Medulla oblongata (tissue), 1 donor: ENCODE results near the gene TMEM167A.

Experiments
- DNase-seq: peaks from one replicate; pipeline ENCODE4 v3.0.0-alpha.2; 2015; ENCODE audit errors: extremely low spot score

TMEM167A gene

GRCh38 chr5:83035373-83036100 lies 41.7 kb downstream of the TMEM167A start:
- DNase-seq: peak; percentile 98

GRCh38 chr5:83034528-83035207 lies 42.5 kb downstream of the TMEM167A start:
- peak; percentile 14 for DNase-seq

- no peak for DNase-seq
Measured at GRCh38 chr5:83034036-83034435, 43.2 kb downstream of the TMEM167A start.

GRCh38 chr5:83031381-83031780 lies 45.8 kb downstream of the TMEM167A start:
- DNase-seq: no peak

GRCh38 chr5:83029912-83030311 lies 47.3 kb downstream of the TMEM167A start:
- DNase-seq: no peak

GRCh38 chr5:83026930-83027687 lies 50.1 kb downstream of the TMEM167A start:
- peak; percentile 27 for DNase-seq

- DNase-seq: no peak
Measured at GRCh38 chr5:83026516-83026915, 50.7 kb downstream of the TMEM167A start.

GRCh38 chr5:83025690-83026478 lies 51.3 kb downstream of the TMEM167A start:
- DNase-seq: no peak

GRCh38 chr5:83022334-83022733 lies 54.9 kb downstream of the TMEM167A start:
- DNase-seq: no peak

- DNase-seq: no peak
Measured at GRCh38 chr5:83015676-83016075, 61.5 kb downstream of the TMEM167A start.

- DNase-seq: peak; percentile 24
Measured at GRCh38 chr5:83011985-83012384, 65.2 kb downstream of the TMEM167A start.

GRCh38 chr5:83009408-83009807 lies 67.8 kb downstream of the TMEM167A start:
- no peak for DNase-seq

GRCh38 chr5:83007755-83008154 lies 69.4 kb downstream of the TMEM167A start:
- no peak for DNase-seq

GRCh38 chr5:83006683-83007283 lies 70.4 kb downstream of the TMEM167A start:
- DNase-seq: no peak

- no peak for DNase-seq
Measured at GRCh38 chr5:83003791-83004190, 73.4 kb downstream of the TMEM167A start.
